IPS DF 6.9 (cell line): ENCODE measurements around the gene OR8D2.
"Not testable (repeated sequence)": the region's sequence is repeated elsewhere in the genome, so short reads cannot be mapped to it uniquely, and the experiment has no call there.

Source experiments
- DNase-seq: peaks from one replicate; pipeline ENCODE4 v3.0.0-alpha.2; 2013; ENCODE audit warnings: low read depth, low spot score
- H3K27ac ChIP-seq: one replicate; pipeline ENCODE4 v1.5.1; 2013; ENCODE audit warnings: low read length, control low read depth
- H3K27me3 ChIP-seq: 2 replicates; pipeline ENCODE4 v1.6.1; 2013; ENCODE audit warnings: mild to moderate bottlenecking, low read length; ENCODE audit not compliant: control insufficient read depth, insufficient read depth
- H3K36me3 ChIP-seq: 2 replicates; pipeline ENCODE4 v1.6.1; 2013; ENCODE audit warnings: low read length; ENCODE audit not compliant: control insufficient read depth, insufficient read depth
- H3K4me1 ChIP-seq: 2 replicates; pipeline ENCODE4 v1.6.1; 2013; ENCODE audit warnings: low read length; ENCODE audit not compliant: control insufficient read depth, insufficient read depth
- H3K4me3 ChIP-seq: 2 replicates; pipeline ENCODE4 v1.5.1; 2013; ENCODE audit warnings: mild to moderate bottlenecking, low read length
- H3K9me3 ChIP-seq: 2 replicates; pipeline ENCODE4 v1.6.1; 2013; ENCODE audit warnings: low read length, inconsistent platforms; ENCODE audit not compliant: control insufficient read depth, insufficient read depth
- WGBS: extraction: QIAGEN DNeasy Blood & Tissue Kit; methylation state at CpG from one replicate; pipeline ENCODE4 v1.1.7; 2013; ENCODE audit warnings: mixed read lengths, missing lambda C conversion rate; ENCODE audit not compliant: insufficient read length, insufficient coverage; 5-methylcytosine and 5-hydroxymethylcytosine counted together

OR8D2 gene

DNA sequence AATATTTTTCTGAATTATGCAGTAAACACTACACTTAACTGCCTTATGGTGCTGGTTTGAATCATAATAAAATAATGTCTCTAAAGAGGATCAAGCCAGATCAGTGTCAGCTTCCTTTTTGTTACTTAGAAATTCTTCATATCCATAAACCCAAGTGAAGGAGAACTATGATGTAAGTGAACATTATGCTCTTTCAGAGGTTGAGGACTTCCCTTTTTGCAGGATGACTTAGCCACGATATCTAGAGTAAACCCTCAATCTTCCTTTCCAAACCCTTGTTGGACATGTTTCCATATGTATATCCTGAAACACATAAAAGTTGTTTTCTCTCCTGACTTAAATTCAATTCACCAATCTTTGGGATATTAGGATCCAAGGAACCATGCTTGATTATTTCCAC is 25.3 kb downstream of the OR8D2 start:
- Histone ChIP-seq H3K27ac (no peak overlapping the region), H3K4me3 (no peak overlapping the region), H3K36me3 (no peaks in the 10 kb centered on the region), H3K9me3 (no peaks in the 10 kb centered on the region), H3K4me1 (no peaks in the 10 kb centered on the region), H3K27me3 (no peaks in the 10 kb centered on the region)
- WGBS: no CpG with 5 or more reads among the region's 1 CpG
- DNase-seq: no peak

DNA sequence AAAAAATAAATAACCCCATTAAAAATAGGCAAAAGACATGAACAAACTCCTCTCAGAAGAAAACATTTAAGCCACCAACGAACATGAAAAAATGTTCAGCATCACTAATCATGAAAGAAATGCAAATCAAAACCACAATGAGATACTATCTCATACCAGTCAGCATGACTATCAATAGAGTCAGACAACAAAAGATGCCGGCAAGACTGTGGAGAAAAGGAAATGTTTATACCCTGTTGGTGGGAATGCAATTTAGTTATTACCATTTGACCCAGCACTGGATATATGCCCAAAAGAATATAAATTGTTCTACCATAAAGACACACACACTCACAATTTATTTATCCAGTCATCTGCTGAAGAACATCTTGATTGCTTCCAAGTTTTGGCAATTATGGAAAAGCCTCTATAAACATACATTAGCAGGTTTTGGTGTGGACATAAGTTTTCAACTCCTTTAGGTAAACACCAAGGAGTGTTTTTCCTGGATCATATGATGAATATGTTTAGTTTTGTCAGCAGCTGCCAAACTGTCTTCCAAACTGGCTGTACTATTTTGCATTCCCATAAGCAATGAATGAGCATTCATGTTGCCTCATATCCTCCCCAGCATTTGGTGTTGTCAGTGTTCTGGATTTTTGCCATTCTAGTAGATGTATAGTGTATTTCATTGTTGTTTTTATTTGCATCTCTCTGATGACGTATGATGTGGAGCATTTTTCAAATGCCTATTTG is 34.2 kb downstream of the OR8D2 start:
- Histone ChIP-seq H3K36me3 (no peaks in the 10 kb centered on the region), H3K9me3 (no peaks in the 10 kb centered on the region), H3K4me1 (no peaks in the 10 kb centered on the region), H3K4me3 (no peak overlapping the region), H3K27ac (no peak overlapping the region), H3K27me3 (no peaks in the 10 kb centered on the region)
- DNase-seq: no peak
- WGBS: no CpG with 5 or more reads among the region's 3 CpGs

DNA sequence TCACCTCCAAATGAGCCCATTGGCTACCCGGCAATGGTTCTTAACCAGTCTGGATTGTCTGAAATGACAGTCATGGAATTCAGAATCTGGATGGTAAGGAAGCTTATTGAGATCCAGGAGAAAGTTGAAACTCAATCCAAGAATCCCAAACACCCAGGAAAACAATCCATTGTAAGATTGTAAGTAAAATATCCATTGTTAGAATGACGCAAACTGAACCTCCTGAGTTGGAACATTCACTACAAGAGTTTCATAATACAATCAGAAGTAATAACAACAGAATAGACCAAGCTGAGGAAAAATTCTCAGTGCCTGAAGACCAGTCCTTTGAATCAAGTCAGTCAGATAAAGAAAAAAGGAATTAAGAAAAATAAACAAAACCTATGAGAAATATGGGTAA is 41.7 kb downstream of the OR8D2 start:
- WGBS: no CpG with 5 or more reads among the region's 2 CpGs
- Histone ChIP-seq H3K9me3 (no peaks in the 10 kb centered on the region), H3K27me3 (no peaks in the 10 kb centered on the region), H3K4me1 (no peaks in the 10 kb centered on the region), H3K27ac (no peak overlapping the region), H3K4me3 (no peak overlapping the region), H3K36me3 (no peaks in the 10 kb centered on the region)
- no peak for DNase-seq

DNA sequence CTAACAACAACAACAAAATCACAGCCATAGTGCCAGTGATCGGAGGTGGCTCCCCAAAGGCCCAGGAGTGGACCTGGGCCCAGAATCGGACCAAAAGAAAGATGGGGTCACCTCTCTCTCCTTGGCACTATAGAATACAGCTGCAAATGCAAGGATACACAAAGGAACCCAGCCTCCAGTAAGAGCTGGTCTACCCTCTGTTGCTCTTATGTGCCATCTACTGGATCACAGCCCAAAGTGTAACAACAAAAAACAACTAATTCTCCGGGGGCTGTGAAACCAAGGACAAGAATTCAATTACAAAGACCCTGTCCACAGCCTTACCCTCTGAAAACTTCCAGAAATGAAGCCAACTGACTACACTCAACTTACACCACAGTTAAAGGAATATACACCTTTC is 42.2 kb downstream of the OR8D2 start:
- Histone ChIP-seq H3K27me3 (no peaks in the 10 kb centered on the region), H3K36me3 (no peaks in the 10 kb centered on the region), H3K4me1 (no peaks in the 10 kb centered on the region), H3K4me3 (no peak overlapping the region), H3K9me3 (no peaks in the 10 kb centered on the region), H3K27ac (no peak overlapping the region)
- WGBS: no CpG with 5 or more reads among the region's 3 CpGs
- DNase-seq: no peak

DNA sequence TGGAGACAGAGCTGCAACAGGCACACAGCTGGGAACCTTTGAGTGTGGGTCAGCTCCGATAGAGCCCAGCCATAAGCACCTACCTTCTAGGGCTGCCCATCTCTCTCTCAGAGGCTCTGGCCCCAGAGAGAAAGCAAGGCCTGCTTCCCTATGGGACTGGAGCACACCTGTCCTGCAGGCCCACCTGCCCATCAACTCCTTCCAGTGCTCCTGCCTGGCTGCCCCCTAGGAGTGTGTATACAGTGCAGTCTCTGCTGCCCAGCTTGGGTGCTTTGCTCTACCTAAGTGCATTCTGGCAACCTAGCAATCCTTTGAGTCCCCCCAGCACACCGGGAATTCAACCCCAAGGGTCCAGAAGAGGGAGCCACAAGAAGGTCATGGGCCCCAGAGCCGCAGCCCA is 42.8 kb downstream of the OR8D2 start:
- H3K27ac ChIP-seq: no peak overlapping the region
- no peaks in the 10 kb centered on the region for H3K4me1 ChIP-seq
- no peaks in the 10 kb centered on the region for H3K9me3 ChIP-seq
- no peak for DNase-seq
- no peaks in the 10 kb centered on the region for H3K27me3 ChIP-seq
- H3K36me3 ChIP-seq: no peaks in the 10 kb centered on the region
- no peak overlapping the region for H3K4me3 ChIP-seq
- WGBS: no CpG with 5 or more reads among the region's 3 CpGs

DNA sequence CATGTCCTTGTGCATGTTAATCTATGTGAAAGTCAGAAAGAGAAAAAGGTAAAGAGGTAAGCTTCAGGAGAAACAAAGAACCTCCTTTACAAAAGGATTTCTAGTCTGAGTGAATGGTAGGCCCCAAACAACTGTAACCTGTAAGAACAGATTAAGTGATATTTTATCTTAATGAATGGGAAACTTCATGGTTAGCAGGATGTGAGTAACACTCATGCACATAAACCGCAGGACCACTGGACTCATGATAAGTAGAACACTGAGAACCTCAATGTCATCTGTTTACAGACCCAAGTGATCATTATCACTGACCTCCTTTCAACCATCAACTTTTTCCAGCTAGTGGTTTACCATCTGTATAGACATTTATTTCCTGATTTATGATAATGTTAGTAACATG is 43.9 kb downstream of the OR8D2 start:
- no CpG with 5 or more reads among the region's 1 CpG for WGBS
- Histone ChIP-seq H3K27ac (no peak overlapping the region), H3K4me1 (no peaks in the 10 kb centered on the region), H3K27me3 (no peaks in the 10 kb centered on the region), H3K36me3 (no peaks in the 10 kb centered on the region), H3K9me3 (no peaks in the 10 kb centered on the region), H3K4me3 (no peak overlapping the region)
- DNase-seq: no peak

DNA sequence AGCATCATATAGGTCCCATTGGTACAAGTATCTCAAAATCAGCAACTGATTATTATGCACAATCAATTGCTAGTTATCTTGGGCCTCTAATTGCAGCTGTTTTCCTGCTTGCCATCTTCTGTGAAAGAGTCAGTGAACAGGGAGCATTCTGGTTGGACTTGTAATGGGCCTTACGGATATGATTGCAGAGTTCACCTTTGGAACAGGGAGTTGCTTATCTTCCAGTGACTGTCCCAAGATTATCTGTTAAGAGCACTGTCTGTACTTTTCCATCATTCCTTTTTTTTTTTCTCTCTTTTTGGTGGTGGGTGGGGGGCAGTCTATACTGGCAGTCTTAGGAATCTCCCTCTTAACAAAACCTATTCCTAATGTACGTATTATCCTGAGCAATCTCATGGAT is 46.0 kb downstream of the OR8D2 start:
- DNase-seq: no peak
- H3K27ac ChIP-seq: no peak overlapping the region
- no peaks in the 10 kb centered on the region for H3K9me3 ChIP-seq
- no peaks in the 10 kb centered on the region for H3K27me3 ChIP-seq
- no peaks in the 10 kb centered on the region for H3K36me3 ChIP-seq
- H3K4me3 ChIP-seq: no peak overlapping the region
- WGBS: no CpG with 5 or more reads among the region's 2 CpGs
- H3K4me1 ChIP-seq: no peaks in the 10 kb centered on the region

DNA sequence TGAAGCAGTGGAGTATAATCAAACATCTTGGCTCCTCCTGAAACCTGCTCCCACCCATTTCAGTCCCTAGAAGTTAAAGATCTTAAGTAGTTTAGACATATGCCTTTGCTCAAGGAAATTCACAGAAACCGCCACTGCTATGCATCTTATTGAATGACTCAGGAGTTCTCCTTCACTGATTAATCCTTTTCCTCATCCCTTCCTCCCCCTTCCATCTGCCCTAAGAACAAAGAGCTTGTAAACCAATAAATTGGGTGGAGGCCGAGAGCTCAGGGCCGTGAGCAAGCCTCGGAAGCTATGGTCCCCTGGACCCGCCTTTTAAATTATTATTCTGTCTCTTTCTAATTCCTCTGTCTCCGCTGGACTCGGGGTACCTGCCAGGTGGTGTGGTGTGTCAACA is 49.1 kb downstream of the OR8D2 start:
- not testable (repeated sequence) for H3K4me1 ChIP-seq, DNase-seq
- WGBS: no CpG with 5 or more reads among the region's 7 CpGs

More for the DNA sequence above, 49.1 kb downstream of the OR8D2 start:
- H3K9me3 ChIP-seq, H3K27me3 ChIP-seq, H3K27ac ChIP-seq, H3K4me3 ChIP-seq, H3K36me3 ChIP-seq: not testable (repeated sequence)
